BLaER1 (cell line): Measurements from ENCODE around the gene CNTN4.

Experiments
- H3K27ac ChIP-seq: shearing (Covaris generic); formaldehyde crosslinking; 2 replicates; pipeline ENCODE4 v1.8.1; 2022
- H3K27me3 ChIP-seq: shearing (Covaris generic); formaldehyde crosslinking; 2 replicates; pipeline ENCODE4 v1.8.1; 2022
- H3K36me3 ChIP-seq: shearing (Covaris generic); formaldehyde crosslinking; 2 replicates; pipeline ENCODE4 v1.8.1; 2022
- H3K4me1 ChIP-seq: shearing (Covaris generic); formaldehyde crosslinking; 2 replicates; pipeline ENCODE4 v1.8.1; 2022
- H3K4me2 ChIP-seq: shearing (Covaris generic); formaldehyde crosslinking; 2 replicates; pipeline ENCODE4 v1.8.1; 2022
- H3K4me3 ChIP-seq: shearing (Covaris generic); formaldehyde crosslinking; 2 replicates; pipeline ENCODE4 v1.8.1; 2022
- H3K9ac ChIP-seq: shearing (Covaris generic); formaldehyde crosslinking; 2 replicates; pipeline ENCODE4 v1.8.1; 2022
- H3K9me3 ChIP-seq: shearing (Covaris generic); formaldehyde crosslinking; 2 replicates; pipeline ENCODE4 v1.8.1; 2022
- H4K20me1 ChIP-seq: shearing (Covaris generic); formaldehyde crosslinking; 2 replicates; pipeline ENCODE4 v1.8.1; 2022
- Cebpa-rat ChIP-seq: shearing (Covaris generic); IDR thresholded peaks from 2 replicates; pipeline ENCODE4 v1.8.1; 2022

The CNTN4 gene

DNA sequence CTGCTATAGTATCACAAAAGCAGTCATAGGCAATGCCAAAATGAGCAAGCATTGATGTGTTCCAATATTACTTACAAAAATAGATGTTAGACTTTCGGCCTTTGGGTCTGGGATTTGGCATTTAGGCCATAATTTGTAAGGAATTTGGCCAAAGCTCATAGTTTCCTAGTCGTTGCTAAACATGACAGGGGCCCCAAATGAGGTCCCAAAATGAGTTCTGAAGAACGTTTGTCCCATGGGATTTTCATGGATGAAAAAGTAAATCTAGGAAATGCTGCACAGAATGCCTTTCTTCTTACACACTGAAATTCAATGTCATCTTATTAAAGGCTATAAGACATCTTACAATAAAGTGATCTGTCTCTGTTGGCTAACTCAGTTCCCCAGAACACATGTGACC lies 456.0 kb downstream of the CNTN4 start:
- H3K4me1 ChIP-seq = no peaks in the 10 kb centered on the region
- H3K27ac ChIP-seq = no peak overlapping the region
- no peaks in the 10 kb centered on the region for H4K20me1 ChIP-seq
- H3K4me2 ChIP-seq = no peak overlapping the region
- no peak for TF ChIP-seq Cebpa-rat
- H3K4me3 ChIP-seq = no peak overlapping the region
- no peak overlapping the region for H3K9ac ChIP-seq
- no peaks in the 10 kb centered on the region for H3K9me3 ChIP-seq
- H3K36me3 ChIP-seq = no peaks in the 10 kb centered on the region
- no peaks in the 10 kb centered on the region for H3K27me3 ChIP-seq

DNA sequence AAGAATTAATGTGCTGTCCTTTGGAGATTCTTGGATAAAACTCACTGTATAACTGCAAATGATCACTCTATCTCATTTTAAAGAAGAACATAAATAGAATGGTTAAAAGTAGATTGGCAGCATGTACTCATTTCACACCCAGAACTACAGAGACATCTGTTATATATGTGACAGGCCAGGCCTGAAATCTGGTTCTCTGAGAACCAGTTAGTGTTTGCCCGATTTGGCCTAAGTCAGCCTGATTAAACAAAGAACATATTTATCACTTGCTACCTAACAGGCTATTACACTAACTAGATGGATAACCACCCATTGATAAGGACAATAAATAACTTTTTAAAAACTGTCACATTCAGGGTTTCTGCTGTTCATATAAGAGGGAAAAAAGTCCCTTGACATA lies 460.1 kb downstream of the CNTN4 start:
- Histone ChIP-seq H4K20me1 (no peaks in the 10 kb centered on the region), H3K4me2 (no peak overlapping the region), H3K9me3 (no peaks in the 10 kb centered on the region), H3K27me3 (no peaks in the 10 kb centered on the region), H3K4me1 (no peaks in the 10 kb centered on the region), H3K27ac (no peak overlapping the region), H3K9ac (no peak overlapping the region), H3K36me3 (no peaks in the 10 kb centered on the region), H3K4me3 (no peak overlapping the region)
- no peak for TF ChIP-seq Cebpa-rat

DNA sequence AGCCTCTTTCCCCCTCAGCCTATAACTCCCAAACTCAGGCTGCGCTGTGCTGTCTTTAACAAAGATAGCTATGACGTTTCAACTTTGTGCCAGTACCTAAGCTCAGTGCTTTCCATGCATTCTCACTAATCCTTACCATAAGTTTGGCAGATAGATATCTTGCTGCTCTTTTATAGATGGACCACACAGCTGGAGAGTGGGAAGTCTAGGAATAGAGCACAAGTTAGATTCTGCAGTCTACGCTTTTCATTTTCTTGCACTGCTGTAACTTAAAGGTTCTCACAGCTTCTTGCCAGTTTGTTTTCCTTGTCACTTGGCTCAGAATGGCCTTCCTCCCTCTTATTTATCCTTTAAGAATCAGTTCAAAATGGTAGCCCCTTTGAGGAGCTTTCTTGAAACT lies 468.8 kb downstream of the CNTN4 start:
- Histone ChIP-seq H3K27me3 (no peaks in the 10 kb centered on the region), H3K4me2 (no peak overlapping the region), H3K36me3 (no peaks in the 10 kb centered on the region), H4K20me1 (no peaks in the 10 kb centered on the region), H3K9ac (no peak overlapping the region), H3K4me1 (no peaks in the 10 kb centered on the region), H3K4me3 (no peak overlapping the region), H3K27ac (no peak overlapping the region), H3K9me3 (no peaks in the 10 kb centered on the region)
- TF ChIP-seq Cebpa-rat = no peak

GRCh38 chr3:2568156-2568555 lies 469.5 kb downstream of the CNTN4 start:
- no peak for TF ChIP-seq Cebpa-rat
- H3K27ac ChIP-seq = no peak overlapping the region
- no peaks in the 10 kb centered on the region for H4K20me1 ChIP-seq
- H3K27me3 ChIP-seq = no peaks in the 10 kb centered on the region
- H3K9ac ChIP-seq = no peak overlapping the region
- H3K36me3 ChIP-seq = no peaks in the 10 kb centered on the region
- no peak overlapping the region for H3K4me3 ChIP-seq
- H3K4me1 ChIP-seq = no peaks in the 10 kb centered on the region
- no peak overlapping the region for H3K4me2 ChIP-seq
- H3K9me3 ChIP-seq = no peaks in the 10 kb centered on the region

DNA sequence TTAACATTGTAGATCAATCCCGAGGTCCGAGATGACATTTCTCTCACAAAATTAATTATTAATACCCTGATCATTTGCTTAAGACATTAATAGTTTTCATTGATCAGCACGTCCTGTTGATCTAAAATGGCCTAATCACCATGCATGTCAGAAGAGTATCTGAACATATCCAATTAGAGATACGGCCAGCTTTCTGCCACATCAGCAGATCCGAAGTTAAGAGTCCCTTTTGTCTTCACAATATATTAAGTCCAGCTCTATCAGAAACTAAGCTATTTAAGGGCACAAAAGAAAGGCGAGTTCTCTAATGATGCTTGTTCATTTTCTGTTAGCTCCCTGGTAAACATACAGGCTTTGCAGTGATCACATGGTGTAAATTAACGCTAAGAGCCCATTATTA lies 470.3 kb downstream of the CNTN4 start:
- Histone ChIP-seq H3K9me3 (no peaks in the 10 kb centered on the region), H3K27me3 (no peaks in the 10 kb centered on the region), H3K4me1 (no peaks in the 10 kb centered on the region), H3K4me2 (no peak overlapping the region), H3K4me3 (no peak overlapping the region), H4K20me1 (no peaks in the 10 kb centered on the region), H3K36me3 (no peaks in the 10 kb centered on the region), H3K9ac (no peak overlapping the region), H3K27ac (no peak overlapping the region)
- TF ChIP-seq Cebpa-rat = no peak

DNA sequence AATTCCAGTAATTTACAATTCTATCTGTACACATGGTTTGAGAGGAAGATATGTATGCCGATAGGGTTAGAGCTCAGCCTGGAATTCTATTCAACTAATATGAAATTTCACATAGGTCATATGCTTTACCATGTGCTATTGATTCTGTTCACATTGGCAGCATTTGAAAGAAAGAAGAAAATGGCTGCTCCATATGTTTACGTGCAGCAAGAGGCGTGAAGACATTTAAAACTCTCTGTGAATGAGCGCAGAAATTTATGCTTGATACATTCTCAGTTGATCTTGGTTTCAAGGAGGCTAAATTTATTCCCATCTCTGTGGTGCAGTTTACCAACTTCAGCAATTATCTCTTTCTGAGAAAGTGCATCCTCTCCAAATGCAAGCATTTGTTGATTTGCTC lies 478.9 kb downstream of the CNTN4 start:
- Histone ChIP-seq H3K4me2 (no peak overlapping the region), H4K20me1 (no peaks in the 10 kb centered on the region), H3K36me3 (no peaks in the 10 kb centered on the region), H3K9me3 (no peaks in the 10 kb centered on the region), H3K27ac (no peak overlapping the region), H3K4me1 (no peaks in the 10 kb centered on the region), H3K9ac (no peak overlapping the region), H3K27me3 (no peaks in the 10 kb centered on the region), H3K4me3 (no peak overlapping the region)
- no peak for TF ChIP-seq Cebpa-rat

DNA sequence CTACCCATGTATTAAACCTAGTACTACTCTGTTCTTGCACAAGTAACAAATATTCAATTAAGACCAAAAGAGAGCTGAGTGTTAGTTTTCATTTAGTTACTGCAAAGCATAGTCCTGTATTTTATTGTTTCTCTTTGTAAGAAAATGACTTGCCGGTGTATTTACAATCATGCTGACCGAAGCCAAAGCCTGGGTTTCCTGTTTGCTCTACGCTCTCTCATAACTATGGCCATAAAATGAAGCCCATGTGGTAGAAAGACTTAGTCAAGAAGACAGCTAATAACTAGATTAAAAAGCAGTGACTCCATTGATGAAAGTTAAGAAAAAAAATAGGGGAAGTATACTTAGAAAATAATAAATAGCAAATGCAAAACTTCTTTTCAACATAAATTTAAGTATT lies 479.9 kb downstream of the CNTN4 start:
- H3K4me2 ChIP-seq = no peak overlapping the region

DNA sequence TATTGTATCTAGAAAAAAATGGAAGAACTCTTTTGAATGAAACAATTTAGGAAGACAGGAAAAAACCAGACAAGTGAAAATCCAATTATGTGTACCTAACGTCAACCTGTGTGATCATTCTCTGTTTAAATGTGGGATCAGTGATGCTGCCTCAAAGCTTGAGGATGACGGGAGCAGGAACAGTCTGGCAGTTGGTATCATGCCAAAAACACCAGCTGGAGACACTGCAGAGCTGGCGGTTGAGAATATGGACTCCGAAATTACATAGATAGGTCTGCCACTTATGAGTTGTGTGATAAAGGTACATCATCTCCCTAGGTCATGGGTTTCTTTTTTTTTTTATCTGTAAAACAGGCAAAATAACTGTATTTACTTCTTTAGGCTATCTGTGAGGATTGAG lies 480.5 kb downstream of the CNTN4 start:
- Histone ChIP-seq H3K27me3 (no peaks in the 10 kb centered on the region), H3K36me3 (no peaks in the 10 kb centered on the region), H3K27ac (no peak overlapping the region), H3K4me2 (no peak overlapping the region), H3K4me3 (no peak overlapping the region), H3K9me3 (no peaks in the 10 kb centered on the region), H4K20me1 (no peaks in the 10 kb centered on the region), H3K4me1 (no peaks in the 10 kb centered on the region), H3K9ac (no peak overlapping the region)
- TF ChIP-seq Cebpa-rat = no peak

More for the DNA sequence above, 479.9 kb downstream of the CNTN4 start:
- H3K4me3 ChIP-seq = no peak overlapping the region
- no peak overlapping the region for H3K9ac ChIP-seq
- H3K27ac ChIP-seq = no peak overlapping the region
- no peaks in the 10 kb centered on the region for H3K4me1 ChIP-seq
- H3K9me3 ChIP-seq = no peaks in the 10 kb centered on the region
- H3K27me3 ChIP-seq = no peaks in the 10 kb centered on the region
- no peak for TF ChIP-seq Cebpa-rat
- H4K20me1 ChIP-seq = no peaks in the 10 kb centered on the region
- H3K36me3 ChIP-seq = no peaks in the 10 kb centered on the region

DNA sequence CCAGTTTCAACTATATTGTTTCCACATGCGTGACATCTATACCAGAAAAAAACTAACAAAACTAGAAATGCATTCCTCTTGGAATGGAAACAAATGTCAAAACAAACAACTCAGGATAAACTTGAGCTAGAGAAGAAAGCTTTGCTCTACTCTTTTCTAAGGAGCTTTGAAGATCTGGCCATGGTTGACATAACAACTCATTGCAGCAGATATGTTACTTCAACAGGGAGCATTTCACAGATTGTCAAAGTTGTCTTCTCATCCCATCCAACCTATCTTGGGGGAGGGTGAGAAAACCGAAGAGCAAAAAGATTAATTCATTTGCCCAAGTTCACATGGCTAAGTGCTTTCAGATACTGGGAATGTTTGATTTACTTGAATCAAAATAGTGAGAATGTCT lies 484.4 kb downstream of the CNTN4 start:
- no peaks in the 10 kb centered on the region for H3K4me1 ChIP-seq

DNA sequence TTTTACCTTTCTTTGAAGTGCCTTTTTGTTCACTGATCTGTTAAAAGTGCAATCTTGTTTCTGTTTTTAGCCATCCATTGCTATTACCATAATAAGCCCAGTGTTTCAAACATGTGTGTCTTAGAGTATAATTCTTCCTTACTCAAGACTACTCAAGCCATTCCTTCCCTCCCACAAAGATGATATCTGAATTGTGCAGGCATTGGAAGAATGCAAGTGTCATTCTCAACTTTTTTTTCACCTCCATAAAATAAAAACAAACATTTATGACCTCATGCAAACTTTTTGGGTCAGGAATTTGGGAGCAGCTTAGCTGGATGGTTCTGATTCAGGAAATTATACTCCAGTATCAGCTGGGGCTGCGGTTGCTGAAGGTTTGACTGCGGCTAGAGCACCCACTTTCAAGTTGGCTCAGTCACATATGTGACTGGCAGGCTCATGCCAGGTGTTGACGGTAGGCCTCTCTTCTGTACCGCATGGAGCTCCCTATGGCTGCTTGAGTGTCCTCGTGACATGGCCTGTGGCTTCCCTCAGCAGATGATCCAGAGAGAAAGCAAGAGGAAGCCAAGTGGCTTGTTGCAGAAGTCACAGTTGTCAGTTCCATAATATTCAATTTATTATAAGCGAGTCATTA lies 490.8 kb downstream of the CNTN4 start:
- TF ChIP-seq Cebpa-rat = no peak
- H3K4me3 ChIP-seq = no peak overlapping the region
- H3K9ac ChIP-seq = no peak overlapping the region
- H3K9me3 ChIP-seq = no peaks in the 10 kb centered on the region
- H4K20me1 ChIP-seq = no peaks in the 10 kb centered on the region
- no peaks in the 10 kb centered on the region for H3K27me3 ChIP-seq
- H3K4me1 ChIP-seq = no peaks in the 10 kb centered on the region
- no peak overlapping the region for H3K27ac ChIP-seq
- no peak overlapping the region for H3K4me2 ChIP-seq
- H3K36me3 ChIP-seq = no peaks in the 10 kb centered on the region

More for the DNA sequence above, 484.4 kb downstream of the CNTN4 start:
- no peaks in the 10 kb centered on the region for H3K36me3 ChIP-seq
- H3K9ac ChIP-seq = no peak overlapping the region
- no peaks in the 10 kb centered on the region for H3K9me3 ChIP-seq
- no peaks in the 10 kb centered on the region for H3K27me3 ChIP-seq
- H3K27ac ChIP-seq = no peak overlapping the region
- TF ChIP-seq Cebpa-rat = no peak
- H4K20me1 ChIP-seq = no peaks in the 10 kb centered on the region
- no peak overlapping the region for H3K4me3 ChIP-seq
- H3K4me2 ChIP-seq = no peak overlapping the region

GRCh38 chr3:2595486-2595885 lies 496.8 kb downstream of the CNTN4 start:
- Histone ChIP-seq H3K36me3 (no peaks in the 10 kb centered on the region), H3K27me3 (no peaks in the 10 kb centered on the region), H3K9me3 (no peaks in the 10 kb centered on the region), H3K4me2 (no peak overlapping the region), H3K4me3 (no peak overlapping the region), H4K20me1 (no peaks in the 10 kb centered on the region), H3K9ac (no peak overlapping the region), H3K27ac (no peak overlapping the region), H3K4me1 (no peaks in the 10 kb centered on the region)
- TF ChIP-seq Cebpa-rat = no peak
